Activated CD4-positive, alpha-beta T cell treated with anti-CD3 and anti-CD28 coated beads, Interleukin-2, Interleukin-6, amounts not matched to agents 100 ng/mL and 50 ng/mL, durations not matched to agents 16 hours and 8 hours (primary cell): ENCODE measurements around the gene LRRC57.

Experiments
- DNase-seq: peaks from one replicate; pipeline ENCODE4 v3.0.0-alpha.2; 2020

The LRRC57 gene

DNA sequence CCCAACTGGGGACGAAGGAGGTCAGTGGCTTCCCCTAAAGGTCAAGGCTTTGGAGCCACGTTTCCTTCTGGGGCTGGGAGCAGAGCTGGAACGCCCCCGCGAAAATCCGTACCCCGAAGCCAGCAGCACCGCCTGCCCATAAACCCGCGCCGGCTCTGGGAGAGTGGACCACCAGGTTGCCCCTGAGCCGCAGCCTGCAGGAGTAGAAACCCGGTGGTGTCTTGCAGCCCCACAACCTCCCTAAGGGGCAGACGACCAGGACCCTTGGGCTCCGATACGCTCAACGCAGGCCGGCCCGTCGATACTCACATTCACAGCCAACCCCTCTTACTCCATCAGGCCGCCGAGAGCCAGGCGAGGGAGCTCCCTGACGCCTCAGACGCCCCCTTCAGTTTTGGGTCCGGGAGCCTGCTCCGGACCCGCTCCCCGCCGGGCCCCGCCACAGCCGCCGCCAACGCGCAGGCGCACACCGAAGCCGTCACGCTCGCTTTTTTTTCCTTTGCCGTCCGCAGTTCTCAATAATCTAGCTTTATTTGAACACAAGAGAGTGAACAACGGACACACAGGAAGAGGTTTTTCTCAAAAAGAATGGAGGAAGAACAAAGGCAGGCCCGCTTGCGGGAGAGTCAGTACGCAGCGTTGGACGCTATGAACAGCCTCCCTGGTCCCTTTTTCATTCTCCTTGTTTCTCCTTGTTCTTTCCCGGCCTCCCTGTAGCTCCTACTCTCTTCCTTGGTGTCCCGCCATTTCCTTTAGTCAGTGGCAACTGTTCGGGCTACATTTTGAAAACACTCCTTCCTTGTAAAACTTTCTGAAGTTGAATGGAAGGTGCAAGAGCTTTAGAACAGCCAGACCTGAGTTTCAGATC is 57.7 kb downstream of the LRRC57 start, which contains the start of gene ZNF106:
Gene ZNF106 (minus strand): TSS at position 471 of the 868 bp plus-strand sequence. CDS start 18,852 bp downstream, outside the sequence.
- DNase-seq = peak; percentile 93

DNA sequence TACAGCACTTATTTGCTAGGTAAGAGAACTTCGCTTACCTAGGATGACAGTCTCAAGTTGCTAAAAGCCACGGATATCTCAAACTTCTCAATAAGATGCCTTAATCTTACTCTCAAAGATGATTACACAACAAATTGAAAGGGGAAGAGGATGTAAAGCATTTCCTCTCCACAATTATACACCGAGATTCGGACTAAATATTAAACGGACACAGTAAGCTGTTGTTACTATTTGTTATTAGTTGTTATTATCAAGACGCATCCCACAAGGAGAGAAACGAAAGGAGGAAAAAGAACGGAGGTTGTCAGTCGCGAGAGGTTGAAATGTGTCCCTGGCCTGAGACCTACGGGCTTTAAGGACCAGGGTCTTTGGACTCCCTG is 58.3 kb downstream of the LRRC57 start:
- DNase-seq = peak; percentile 10
